Suprapubic skin (tissue), 4 donors: ENCODE measurements around the gene UBC.
"Not testable (repeated sequence)": the region's sequence is repeated elsewhere in the genome, so short reads cannot be mapped to it uniquely, and the experiment has no call there.

Experiments
- CTCF ChIP-seq, 2 donors: fragments of 200-600 bp in 1 of 2; fragments of 450-650 bp in 1 of 2; sonication (generic) in 1 of 2; IDR thresholded peaks; one replicate each; pipeline ENCODE4 v1.5.1; 2016 to 2019; ENCODE audit warnings: antibody characterized with exemption in 2 of 2, mild to moderate bottlenecking in 1 of 2, moderate library complexity in 1 of 2
- EP300 ChIP-seq: sonication (generic); formaldehyde crosslinking; IDR thresholded peaks from one replicate; pipeline ENCODE4 v1.6.1; 2017; ENCODE audit warnings: antibody characterized with exemption
- POLR2A ChIP-seq, 2 donors: fragments of 450-650 bp; IDR thresholded peaks; one replicate each; pipeline ENCODE4 v1.6.1; 2017; ENCODE audit warnings: antibody characterized with exemption in 2 of 2, mild to moderate bottlenecking in 2 of 2, moderate library complexity in 2 of 2
- POLR2AphosphoS5 ChIP-seq, 3 donors: sonication (generic); formaldehyde crosslinking; IDR thresholded peaks; one replicate each; pipeline ENCODE4 v1.6.1; 2017; ENCODE audit warnings: antibody characterized with exemption in 3 of 3

GRCh38 chr12:124887766-124888165 lies 26.7 kb downstream of the UBC start:
- TF ChIP-seq CTCF (IDR thresholded peaks at IDR 0.05); POLR2AphosphoS5 (IDR thresholded peaks at IDR 0.05); POLR2A (IDR thresholded peaks at IDR 0.05); EP300: not testable (repeated sequence)
